Mucosa of descending colon (tissue), 3 donors: Measurements from ENCODE around the gene ABCB8. TPM values are rescaled to one million over a fixed set of nuclear protein-coding genes. Genes with fewer than 3 reads are reported as not detected.

Experiments
- ATAC-seq: fragments of 200-7000 bp; cut with Tn5 transposase; one replicate; pipeline ENCODE4 v1.9.1; 2020; ENCODE audit warnings: mild to moderate bottlenecking, moderate library complexity
- DNase-seq, 3 donors: peaks; one replicate each; pipeline ENCODE4 v3.0.0-alpha.2; 2020
- H3K36me3 ChIP-seq: fragments of 200-600 bp; one replicate; pipeline ENCODE4 v1.8.0; 2021; ENCODE audit warnings: low read depth, mild to moderate bottlenecking
- H3K4me1 ChIP-seq: fragments of 200-600 bp; one replicate; pipeline ENCODE4 v1.8.0; 2021; ENCODE audit warnings: low read depth, mild to moderate bottlenecking
- H3K4me3 ChIP-seq: fragments of 200-600 bp; one replicate; pipeline ENCODE4 v1.8.0; 2021; ENCODE audit warnings: mild to moderate bottlenecking
- H3K9me3 ChIP-seq: fragments of 200-600 bp; one replicate; pipeline ENCODE4 v1.8.0; 2021; ENCODE audit warnings: mild to moderate bottlenecking
- CTCF ChIP-seq: fragments of 200-600 bp; IDR thresholded peaks from one replicate; pipeline ENCODE4 v1.8.0; 2022; ENCODE audit warnings: antibody characterized with exemption, mild to moderate bottlenecking
- intact Hi-C, 2 donors: fragments of 100-400 bp; cut with DNase I in 1 of 2; cut with micrococcal nuclease in 1 of 2; formaldehyde crosslinking; loops; one replicate each; pipeline versions ENCODE4 v1.11.0 to v1.11.1; 2022; cut with DNase I, micrococcal nuclease
- total RNA-seq, 3 donors: library from RNA; stranded (reverse); fragmentation: NEBNext Ultra II Directional in 2 of 3; extraction: Animal tissue kit (Norgen Biotek cat#: 25700) in 2 of 3; gene quantifications; one replicate each; pipeline versions ENCODE4 v1.2.1 to v1.2.4, GENCODE V29; 2021 to 2023
- donor health status: DM: no; HTN: no; CAD: no; lungs with moderate emphysema.
- donor health status: DM: no; HTN: no; CAD: no.
- donor health status: DM: no; HTN: yes; CAD: no.

The ABCB8 gene
- total RNA-seq, 3 donors from 2014 or later = 40.1 to 44.9 (median 41.8) TPM

- no peaks in the 10 kb centered on the region for H3K9me3 ChIP-seq
- no peak for ATAC-seq
- TF ChIP-seq CTCF = no peak
These were observed 775 bp downstream of the ABCB8 start for GRCh38 chr7:151028948-151029501.

GRCh38 chr7:151031011-151031410, 2.8 kb downstream of the ABCB8 start:
- no peaks in the 10 kb centered on the region for H3K36me3 ChIP-seq
- peaks cover 18% of the 10 kb centered on the region for H3K4me1 ChIP-seq
- no peaks in the 10 kb centered on the region for H3K9me3 ChIP-seq
- ATAC-seq (no peak), DNase-seq (no peak)
- intact Hi-C loops = no loop called here
- H3K4me3 ChIP-seq = no peak overlapping the region
- TF ChIP-seq CTCF = no peak

More at GRCh38 chr7:151028948-151029501, 775 bp downstream of the ABCB8 start:
- intact Hi-C loops = no loop called here
- H3K4me3 ChIP-seq = peak overlapping the region; percentile 36
- H3K36me3 ChIP-seq = no peaks in the 10 kb centered on the region
- H3K4me1 ChIP-seq = peaks cover 18% of the 10 kb centered on the region
- DNase-seq = no peak

- ATAC-seq (no peak), DNase-seq (no peak)
- intact Hi-C loops = no loop called here
- Histone ChIP-seq H3K4me1 (peaks cover 11% of the 10 kb centered on the region), H3K4me3 (no peak overlapping the region), H3K36me3 (no peaks in the 10 kb centered on the region), H3K9me3 (no peaks in the 10 kb centered on the region)
- TF ChIP-seq CTCF = no peak
These were observed 5.0 kb downstream of the ABCB8 start for GRCh38 chr7:151032936-151033863.

GRCh38 chr7:151033864-151034249, 5.6 kb downstream of the ABCB8 start:
- TF ChIP-seq CTCF = no peak
- Histone ChIP-seq H3K36me3 (no peaks in the 10 kb centered on the region), H3K4me1 (peaks cover 7% of the 10 kb centered on the region), H3K9me3 (no peaks in the 10 kb centered on the region), H3K4me3 (no peak overlapping the region)
- ATAC-seq = no peak
- DNase-seq = no peak
- intact Hi-C loops = no loop called here

GRCh38 chr7:151034312-151035025, 6.2 kb downstream of the ABCB8 start:
- ATAC-seq = no peak
- no peak for DNase-seq
- Histone ChIP-seq H3K9me3 (no peaks in the 10 kb centered on the region), H3K4me1 (peaks cover 3% of the 10 kb centered on the region), H3K36me3 (no peaks in the 10 kb centered on the region), H3K4me3 (no peak overlapping the region)
- TF ChIP-seq CTCF = no peak
- intact Hi-C loops = no loop called here
